WTC11 (cell line): ENCODE data around the gene HPSE2. TPM values are rescaled to one million over a fixed set of nuclear protein-coding genes. Genes with fewer than 3 reads are reported as not detected.

Source experiments
- ATAC-seq: fragments of 200-7000 bp; cut with Tn5 transposase; 2 replicates; pipeline ENCODE4 v1.10.0; 2021; ENCODE audit warnings: mild to moderate bottlenecking, moderate library complexity
- CTCF ChIA-PET: fragments of 300-600 bp; sonication (Branson Sonifier 250); formaldehyde crosslinking; loops from one replicate; lab custom pipeline; 2021; ENCODE audit warnings: antibody characterized with exemption; lab: Charles Lee
- POLR2A ChIA-PET: fragments of 350-600 bp; sonication (Branson Sonifier 250); formaldehyde crosslinking; loops from one replicate; lab custom pipeline; 2021; ENCODE audit warnings: antibody characterized with exemption; lab: Charles Lee
- DNase-seq: peaks from one replicate; pipeline ENCODE4 v3.0.0; 2021; ENCODE audit warnings: low spot score
- H3K27ac Mint-ChIP-seq: 2 replicates; pipeline ENCODE4 v1.8.0; 2021; ENCODE audit warnings: mixed read lengths
- H3K27me3 Mint-ChIP-seq: 2 replicates; pipeline ENCODE4 v1.8.0; 2021; ENCODE audit warnings: low read depth, mild to moderate bottlenecking, moderate library complexity, mixed read lengths
- H3K36me3 Mint-ChIP-seq: 2 replicates; pipeline ENCODE4 v1.8.0; 2021; ENCODE audit warnings: mixed read lengths
- H3K4me1 Mint-ChIP-seq: 2 replicates; pipeline ENCODE4 v1.8.0; 2022; ENCODE audit warnings: mixed read lengths
- H3K4me3 Mint-ChIP-seq: 2 replicates; pipeline ENCODE4 v1.8.0; 2021; ENCODE audit warnings: mild to moderate bottlenecking, moderate library complexity, mixed read lengths
- H3K9me3 Mint-ChIP-seq: 2 replicates; pipeline ENCODE4 v1.8.0; 2021; ENCODE audit warnings: mixed read lengths
- ATF1 ChIP-seq: sonication (generic); formaldehyde crosslinking; IDR thresholded peaks from 2 replicates; pipeline ENCODE4 v1.8.1; 2023; ENCODE audit warnings: mild to moderate bottlenecking, moderate library complexity, missing genetic modification reagents
- ATF6 ChIP-seq: sonication (generic); formaldehyde crosslinking; IDR thresholded peaks from 2 replicates; pipeline ENCODE4 v1.8.1; 2023; ENCODE audit warnings: mild to moderate bottlenecking, missing genetic modification reagents
- E2F1 ChIP-seq: sonication (generic); formaldehyde crosslinking; IDR thresholded peaks from 2 replicates; pipeline ENCODE4 v1.8.0; 2022; ENCODE audit warnings: mild to moderate bottlenecking, missing genetic modification reagents
- E2F4 ChIP-seq: sonication (generic); formaldehyde crosslinking; IDR thresholded peaks from 2 replicates; pipeline ENCODE4 v1.8.1; 2022; ENCODE audit warnings: low read depth, mild to moderate bottlenecking, moderate library complexity, missing genetic modification reagents, borderline replicate concordance
- EMX1 ChIP-seq: fragments of 250-450 bp; sonication (Bioruptor Pico); IDR thresholded peaks from 2 replicates; pipeline ENCODE4 v1.8.0; 2021; ENCODE audit warnings: mild to moderate bottlenecking
- ERG ChIP-seq: fragments of 250-450 bp; sonication (Bioruptor Pico); IDR thresholded peaks from 2 replicates; pipeline ENCODE4 v1.8.0; 2021; ENCODE audit warnings: mild to moderate bottlenecking
- ESRRA ChIP-seq: sonication (generic); formaldehyde crosslinking; IDR thresholded peaks from 2 replicates; pipeline ENCODE4 v1.8.1; 2022; ENCODE audit warnings: mild to moderate bottlenecking, missing genetic modification reagents, borderline replicate concordance
- ETV6 ChIP-seq: sonication (generic); formaldehyde crosslinking; IDR thresholded peaks from 2 replicates; pipeline ENCODE4 v1.8.1; 2022; ENCODE audit warnings: mild to moderate bottlenecking, missing genetic modification reagents
- JUN ChIP-seq: sonication (generic); formaldehyde crosslinking; IDR thresholded peaks from 2 replicates; pipeline ENCODE4 v1.8.0; 2023; ENCODE audit warnings: mild to moderate bottlenecking, missing genetic modification reagents
- KAT7 ChIP-seq: sonication (generic); formaldehyde crosslinking; IDR thresholded peaks from 2 replicates; pipeline ENCODE4 v1.8.1; 2023; ENCODE audit warnings: missing genetic modification reagents, mild to moderate bottlenecking, borderline replicate concordance
- RELA ChIP-seq: sonication (generic); formaldehyde crosslinking; IDR thresholded peaks from 2 replicates; pipeline ENCODE4 v1.8.1; 2022; ENCODE audit warnings: missing genetic modification reagents, mild to moderate bottlenecking, borderline replicate concordance
- SOX15 ChIP-seq: fragments of 250-450 bp; sonication (Bioruptor Pico); IDR thresholded peaks from 2 replicates; pipeline ENCODE4 v1.9.0; 2021; ENCODE audit warnings: mild to moderate bottlenecking
- TCF7 ChIP-seq: sonication (generic); formaldehyde crosslinking; IDR thresholded peaks from 2 replicates; pipeline ENCODE4 v1.8.0; 2022; ENCODE audit warnings: mild to moderate bottlenecking, low read depth, missing genetic modification reagents, moderate library complexity
- TEAD1 ChIP-seq: sonication (generic); formaldehyde crosslinking; IDR thresholded peaks from 2 replicates; pipeline ENCODE4 v1.8.0; 2022; ENCODE audit warnings: mild to moderate bottlenecking, missing genetic modification reagents
- TP53 ChIP-seq: sonication (generic); formaldehyde crosslinking; IDR thresholded peaks from 2 replicates; pipeline ENCODE4 v1.8.1; 2023; ENCODE audit warnings: mild to moderate bottlenecking, missing genetic modification reagents
- ZBTB43 ChIP-seq: sonication (generic); formaldehyde crosslinking; IDR thresholded peaks from 2 replicates; pipeline ENCODE4 v1.8.1; 2023; ENCODE audit warnings: mild to moderate bottlenecking, missing genetic modification reagents
- total RNA-seq: library from RNA; stranded (reverse); gene quantifications from 3 replicates; pipeline ENCODE4 v1.2.3, GENCODE V29; 2021

Gene HPSE2
- total RNA-seq, 1 experiment from 2014 or later: 0.66 TPM

- TF ChIP-seq E2F1 (CRISPR knock-in tag) (no peak), TEAD1 (no peak), ZBTB43 (CRISPR knock-in tag) (no peak), ATF1 (CRISPR knock-in tag) (no peak), KAT7 (CRISPR knock-in tag) (no peak), E2F4 (CRISPR knock-in tag) (no peak), ESRRA (CRISPR knock-in tag) (no peak), JUN (no peak), TP53 (CRISPR knock-in tag) (no peak), ERG (CRISPR knock-in tag) (no peak)
- TF ChIP-seq, all 79 proteins: peak for 0
Measured at GRCh38 chr10:98472196-98472595, 763.5 kb downstream of the HPSE2 start (continued).

- Mint-ChIP-seq H3K4me1 (peaks cover 42% of the 10 kb centered on the region), H3K9me3 (no peaks in the 10 kb centered on the region), H3K36me3 (no peaks in the 10 kb centered on the region), H3K27me3 (peaks cover 28% of the 10 kb centered on the region), H3K27ac (no peak overlapping the region), H3K4me3 (no peak overlapping the region)
- POLR2A ChIA-PET: interaction anchor here (1.3 kb wide), 1 partner anchor 208 kb away, joined by 4 read pairs; no protein-coding TSS in a partner anchor
- TF ChIP-seq RELA: no peak
- no peak for TF ChIP-seq ZBTB43 (CRISPR knock-in tag)
- no peak for TF ChIP-seq KAT7 (CRISPR knock-in tag)
- no peak for TF ChIP-seq EMX1 (CRISPR knock-in tag)
- no peak for TF ChIP-seq TCF7
- no peak for TF ChIP-seq SOX15 (CRISPR knock-in tag)
- TF ChIP-seq ETV6: no peak
- no peak for TF ChIP-seq ATF6 (CRISPR knock-in tag)
- no peak for DNase-seq
- ATAC-seq: no peak
- CTCF ChIA-PET: interaction anchor here (1.2 to 1.8 kb wide), 2 partner anchors 47 to 776 kb away, joined by 3 to 9 read pairs; no protein-coding TSS in a partner anchor
Measured at GRCh38 chr10:98470850-98471249, 764.8 kb downstream of the HPSE2 start.
